ENCODE results near the gene ECHDC3. TPM values are rescaled to one million over a fixed set of nuclear protein-coding genes. Genes with fewer than 3 reads are reported as not detected.

The ECHDC3 gene
- total RNA-seq, 4 donors from 2014 or later, result 7.9 to 26.9 (median 14.1) TPM

DNA sequence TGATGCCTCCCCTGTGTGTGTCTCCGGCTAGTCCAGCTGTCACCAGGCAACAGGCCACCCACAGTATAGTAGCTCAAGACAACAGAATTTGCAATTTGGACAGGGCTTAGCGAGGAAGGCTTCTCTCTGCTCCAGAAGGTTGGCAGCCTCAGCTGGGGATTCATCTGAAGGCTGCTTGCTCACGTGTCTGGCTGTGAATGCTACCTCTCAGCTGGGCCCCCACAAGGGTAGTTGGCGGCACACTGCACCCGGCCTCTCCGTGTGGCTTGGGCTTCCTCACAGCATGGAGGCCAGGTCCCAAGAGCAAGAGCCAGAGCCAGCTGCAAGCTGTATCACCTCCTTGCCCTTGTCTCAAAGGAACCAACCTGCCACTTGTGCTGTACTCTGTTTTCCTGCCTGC, 19.2 kb downstream of the ECHDC3 start:
- peaks cover 3 to 7% of the 10 kb centered on the region in 2 donors for H3K4me1 ChIP-seq
- H3K4me3 ChIP-seq, result no peak overlapping the region
- no peak for TF ChIP-seq POLR2A (IDR thresholded peaks at IDR 0.05)
- TF ChIP-seq, protein P1, sequence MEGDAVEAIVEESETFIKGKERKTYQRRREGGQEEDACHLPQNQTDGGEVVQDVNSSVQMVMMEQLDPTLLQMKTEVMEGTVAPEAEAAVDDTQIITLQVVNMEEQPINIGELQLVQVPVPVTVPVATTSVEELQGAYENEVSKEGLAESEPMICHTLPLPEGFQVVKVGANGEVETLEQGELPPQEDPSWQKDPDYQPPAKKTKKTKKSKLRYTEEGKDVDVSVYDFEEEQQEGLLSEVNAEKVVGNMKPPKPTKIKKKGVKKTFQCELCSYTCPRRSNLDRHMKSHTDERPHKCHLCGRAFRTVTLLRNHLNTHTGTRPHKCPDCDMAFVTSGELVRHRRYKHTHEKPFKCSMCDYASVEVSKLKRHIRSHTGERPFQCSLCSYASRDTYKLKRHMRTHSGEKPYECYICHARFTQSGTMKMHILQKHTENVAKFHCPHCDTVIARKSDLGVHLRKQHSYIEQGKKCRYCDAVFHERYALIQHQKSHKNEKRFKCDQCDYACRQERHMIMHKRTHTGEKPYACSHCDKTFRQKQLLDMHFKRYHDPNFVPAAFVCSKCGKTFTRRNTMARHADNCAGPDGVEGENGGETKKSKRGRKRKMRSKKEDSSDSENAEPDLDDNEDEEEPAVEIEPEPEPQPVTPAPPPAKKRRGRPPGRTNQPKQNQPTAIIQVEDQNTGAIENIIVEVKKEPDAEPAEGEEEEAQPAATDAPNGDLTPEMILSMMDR (IDR thresholded peaks at IDR 0.05), result no peak
- intact Hi-C loops (cut with DNase I; ENCODE audit: low total_unique reads), result no loop called here
- no peaks in the 10 kb centered on the region for H3K36me3 ChIP-seq
- no peaks in the 10 kb centered on the region for H3K27me3 ChIP-seq
- no peak for DNase-seq
- no peak overlapping the region for H3K27ac ChIP-seq
- no peaks in the 10 kb centered on the region for H3K9me3 ChIP-seq

DNA sequence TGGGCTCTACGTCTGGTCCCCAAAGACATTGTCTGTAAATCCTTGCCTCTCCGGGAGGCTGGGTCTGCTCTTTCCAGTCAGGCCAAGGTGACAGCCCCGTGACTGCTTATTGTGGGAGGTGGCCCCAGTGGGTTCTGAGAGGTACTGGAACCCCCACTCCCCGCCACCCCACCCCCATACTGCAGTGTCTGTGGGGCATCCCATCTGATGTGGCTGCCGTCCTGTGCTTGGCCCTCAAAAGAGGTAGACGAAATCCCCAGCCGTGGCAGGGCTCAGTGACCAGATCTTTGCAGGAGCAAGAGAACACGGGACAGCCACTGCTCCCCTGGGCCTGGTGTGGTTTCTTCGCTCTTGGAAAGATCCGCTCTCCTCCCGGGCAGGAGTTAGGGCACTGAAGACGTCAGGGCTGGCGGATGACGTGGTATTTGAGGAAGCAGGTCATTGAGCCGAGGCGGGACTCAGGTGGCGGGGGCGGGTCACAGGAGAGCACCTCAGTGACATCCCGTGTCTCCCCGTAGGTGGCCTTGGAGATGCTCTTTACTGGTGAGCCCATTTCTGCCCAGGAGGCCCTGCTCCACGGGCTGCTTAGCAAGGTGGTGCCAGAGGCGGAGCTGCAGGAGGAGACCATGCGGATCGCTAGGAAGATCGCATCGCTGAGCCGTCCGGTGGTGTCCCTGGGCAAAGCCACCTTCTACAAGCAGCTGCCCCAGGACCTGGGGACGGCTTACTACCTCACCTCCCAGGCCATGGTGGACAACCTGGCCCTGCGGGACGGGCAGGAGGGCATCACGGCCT, 20.7 kb downstream of the ECHDC3 start:
- Histone ChIP-seq H3K9me3 (no peaks in the 10 kb centered on the region), H3K4me3 (no peak overlapping the region), H3K27ac (no peak overlapping the region), H3K36me3 (no peaks in the 10 kb centered on the region), H3K27me3 (no peaks in the 10 kb centered on the region), H3K4me1 (peaks cover 3 to 6% of the 10 kb centered on the region in 2 donors)
- no peak for DNase-seq
- intact Hi-C loops (cut with DNase I; ENCODE audit: low total_unique reads), result no loop called here
- no peak for TF ChIP-seq POLR2A (IDR thresholded peaks at IDR 0.05)
- TF ChIP-seq, protein P1 (IDR thresholded peaks at IDR 0.05), result no peak

DNA sequence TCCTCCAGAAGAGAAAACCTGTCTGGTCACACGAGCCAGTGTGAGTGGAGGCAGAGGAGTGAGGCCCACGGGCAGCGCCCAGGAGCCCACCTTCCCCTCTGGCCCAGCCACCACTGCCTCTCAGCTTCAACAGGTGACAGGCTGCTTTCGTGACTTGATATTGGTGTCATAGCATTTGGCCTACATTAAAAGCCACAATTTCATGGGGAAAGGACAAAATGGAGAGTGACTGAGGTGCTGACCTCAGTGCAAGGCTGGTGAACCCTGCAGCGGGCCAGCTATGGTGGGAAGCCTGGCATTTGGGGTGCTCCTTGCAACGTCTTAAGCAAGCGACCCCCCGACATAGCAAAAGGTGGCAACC, 21.3 kb downstream of the ECHDC3 start:
- intact Hi-C loops (cut with DNase I; ENCODE audit: low total_unique reads), result no loop called here
- Histone ChIP-seq H3K27ac (no peak overlapping the region), H3K27me3 (no peaks in the 10 kb centered on the region), H3K36me3 (no peaks in the 10 kb centered on the region), H3K9me3 (no peaks in the 10 kb centered on the region), H3K4me1 (peaks cover under 1 to 3% of the 10 kb centered on the region in 2 donors), H3K4me3 (no peak overlapping the region)
- TF ChIP-seq, protein P1 (IDR thresholded peaks at IDR 0.05), result no peak
- no peak for TF ChIP-seq POLR2A (IDR thresholded peaks at IDR 0.05)
- no peak for DNase-seq

DNA sequence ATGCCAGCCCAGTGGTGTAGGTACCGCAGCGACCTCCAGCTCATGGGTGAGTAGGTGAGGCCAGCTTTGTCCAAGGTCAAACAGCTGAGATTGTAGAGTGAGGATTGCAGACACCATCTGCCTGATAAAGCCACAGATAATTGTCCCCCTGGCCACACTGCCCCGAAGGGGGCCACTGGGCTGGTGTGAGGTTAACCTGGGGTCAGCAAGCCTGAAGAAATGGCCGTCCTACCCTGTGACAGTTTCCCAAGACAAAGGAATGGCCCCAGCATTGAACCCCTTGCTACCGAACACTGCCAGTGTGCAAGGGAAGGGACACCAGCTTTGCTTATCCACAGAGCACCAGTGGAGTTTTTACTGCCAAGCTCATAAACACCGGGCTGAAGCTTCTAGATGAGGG, 23.0 kb downstream of the ECHDC3 start:
- no peak overlapping the region for H3K4me3 ChIP-seq
- H3K9me3 ChIP-seq, result no peaks in the 10 kb centered on the region
- no peaks in the 10 kb centered on the region for H3K27me3 ChIP-seq
- H3K4me1 ChIP-seq, result no peaks in the 10 kb centered on the region
- TF ChIP-seq, protein P1 (IDR thresholded peaks at IDR 0.05), result no peak
- TF ChIP-seq POLR2A (IDR thresholded peaks at IDR 0.05), result no peak
- H3K27ac ChIP-seq, result no peak overlapping the region
- no peak for DNase-seq
- no peaks in the 10 kb centered on the region for H3K36me3 ChIP-seq
- intact Hi-C loops (cut with DNase I; ENCODE audit: low total_unique reads), result no loop called here

DNA sequence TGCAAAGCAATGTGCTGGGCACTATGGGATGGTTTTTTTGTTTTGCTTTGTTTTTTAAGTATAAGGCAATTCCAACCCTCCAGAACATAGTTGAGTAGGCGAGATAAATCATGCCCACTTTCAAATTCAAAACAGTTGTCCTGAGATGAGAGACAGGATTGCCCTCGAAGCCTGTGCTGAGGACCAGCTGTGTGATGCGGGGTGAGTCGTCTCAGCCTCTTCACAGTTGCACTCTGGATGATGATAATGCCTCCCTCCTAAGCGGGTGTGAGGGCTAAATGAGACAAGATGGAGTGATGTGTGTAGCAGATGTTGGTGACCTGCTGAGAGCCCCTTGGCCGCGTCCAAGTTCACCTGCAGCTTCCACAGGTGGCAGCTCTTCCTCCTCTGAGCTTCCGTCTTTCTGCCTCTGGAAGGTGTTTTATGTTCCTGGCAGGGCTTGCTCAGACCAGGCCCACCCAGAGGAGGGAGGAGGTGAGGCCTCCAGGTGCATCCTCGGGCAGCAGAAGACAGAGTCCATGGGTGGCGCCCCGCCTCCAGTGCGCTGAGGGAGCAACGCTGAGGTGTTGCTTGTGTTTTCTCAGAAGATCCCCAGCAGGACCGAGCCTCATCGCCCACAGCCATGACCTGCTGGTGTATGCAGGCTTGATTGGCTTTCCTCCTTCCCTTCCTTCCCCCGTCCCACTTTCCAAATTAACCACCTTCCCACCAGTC, 30.6 kb downstream of the ECHDC3 start:
- no peaks in the 10 kb centered on the region for H3K9me3 ChIP-seq
- intact Hi-C loops (cut with DNase I; ENCODE audit: low total_unique reads), result no loop called here
- H3K27me3 ChIP-seq, result no peaks in the 10 kb centered on the region
- no peaks in the 10 kb centered on the region for H3K4me1 ChIP-seq
- H3K4me3 ChIP-seq, result no peak overlapping the region
- H3K36me3 ChIP-seq, result no peaks in the 10 kb centered on the region
- H3K27ac ChIP-seq, result no peak overlapping the region
- no peak for DNase-seq
- TF ChIP-seq, protein P1 (IDR thresholded peaks at IDR 0.05), result no peak
- no peak for TF ChIP-seq POLR2A (IDR thresholded peaks at IDR 0.05)
